ENCODE measurements around the gene PCSK9. TPM values are rescaled to one million over a fixed set of nuclear protein-coding genes. Genes with fewer than 3 reads are reported as not detected.

Gene PCSK9
- polyA plus RNA-seq, 3 donors: not detected

DNA sequence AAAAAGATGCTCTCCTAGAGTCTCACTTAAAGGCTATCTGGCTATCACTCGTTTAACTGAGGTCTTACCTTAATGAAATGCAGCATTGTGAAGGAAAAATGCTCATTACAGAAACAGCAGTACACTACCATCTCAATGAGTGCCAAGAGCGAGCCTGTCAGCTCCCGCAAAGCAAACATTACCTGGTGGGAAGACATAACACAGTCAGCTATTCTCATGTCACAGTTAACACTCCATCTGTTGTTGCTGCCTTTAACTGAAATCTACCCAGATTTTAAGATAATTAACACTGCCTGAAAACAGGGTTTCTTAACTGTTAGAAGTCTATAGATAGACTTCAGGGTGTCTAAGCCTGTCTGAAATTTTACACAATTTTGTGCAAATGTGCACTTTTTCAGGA lies 39.1 kb downstream of the PCSK9 start:
- Histone ChIP-seq H3K4me1 (ENCODE audit: control insufficient read depth in 1 of 2, insufficient read depth in 2 of 2, low read length in 2 of 2) (no peaks in the 10 kb centered on the region), H3K79me2 (ENCODE audit: insufficient read depth, low read length) (no peaks in the 10 kb centered on the region), H3K27me3 (ENCODE audit: control insufficient read depth in 2 of 2, insufficient read depth in 2 of 2, low read length in 2 of 2) (no peaks in the 10 kb centered on the region), H3K4me3 (replicated peaks in 1 of 3; ENCODE audit: low read depth in 2 of 3, low read length in 3 of 3) (no peak overlapping the region), H3K9me3 (replicated peaks in 1 of 2; ENCODE audit: control insufficient read depth in 1 of 2, insufficient read depth in 1 of 2, low read length in 2 of 2) (no peaks in the 10 kb centered on the region), H3K27ac (ENCODE audit: low read depth in 1 of 2, low read length in 2 of 2) (no peak overlapping the region), H4K20me1 (ENCODE audit: insufficient read depth, low read length) (no peaks in the 10 kb centered on the region), H3K9ac (ENCODE audit: insufficient read depth, low read length, poor library complexity, severe bottlenecking) (no peak overlapping the region), H3K4me2 (replicated peaks; ENCODE audit: extremely low read depth, low read length, poor library complexity, severe bottlenecking) (no peak overlapping the region), H3K36me3 (replicated peaks in 1 of 2; ENCODE audit: control insufficient read depth in 1 of 2, insufficient read depth in 2 of 2, low read length in 2 of 2) (peaks cover 99% of the 10 kb centered on the region in 2 donors), H2AFZ (ENCODE audit: insufficient read depth, low read depth, low read length, poor library complexity, severe bottlenecking) (no peak overlapping the region)
- Mint-ChIP-seq H3K4me3 (no peak overlapping the region), H3K27ac (no peak overlapping the region), H3K36me3 (peaks cover 89 to 99% of the 10 kb centered on the region in 2 donors), H3K4me1 (no peaks in the 10 kb centered on the region), H3K9me3 (no peaks in the 10 kb centered on the region), H3K27me3 (ENCODE audit: low read depth in 3 of 3) (no peaks in the 10 kb centered on the region)
- 100% methylated on average over 1 of the region's 3 CpGs for WGBS (ENCODE audit: insufficient coverage)
- intact Hi-C loops (cut with micrococcal nuclease): no loop called here
- TF ChIP-seq, protein P1, sequence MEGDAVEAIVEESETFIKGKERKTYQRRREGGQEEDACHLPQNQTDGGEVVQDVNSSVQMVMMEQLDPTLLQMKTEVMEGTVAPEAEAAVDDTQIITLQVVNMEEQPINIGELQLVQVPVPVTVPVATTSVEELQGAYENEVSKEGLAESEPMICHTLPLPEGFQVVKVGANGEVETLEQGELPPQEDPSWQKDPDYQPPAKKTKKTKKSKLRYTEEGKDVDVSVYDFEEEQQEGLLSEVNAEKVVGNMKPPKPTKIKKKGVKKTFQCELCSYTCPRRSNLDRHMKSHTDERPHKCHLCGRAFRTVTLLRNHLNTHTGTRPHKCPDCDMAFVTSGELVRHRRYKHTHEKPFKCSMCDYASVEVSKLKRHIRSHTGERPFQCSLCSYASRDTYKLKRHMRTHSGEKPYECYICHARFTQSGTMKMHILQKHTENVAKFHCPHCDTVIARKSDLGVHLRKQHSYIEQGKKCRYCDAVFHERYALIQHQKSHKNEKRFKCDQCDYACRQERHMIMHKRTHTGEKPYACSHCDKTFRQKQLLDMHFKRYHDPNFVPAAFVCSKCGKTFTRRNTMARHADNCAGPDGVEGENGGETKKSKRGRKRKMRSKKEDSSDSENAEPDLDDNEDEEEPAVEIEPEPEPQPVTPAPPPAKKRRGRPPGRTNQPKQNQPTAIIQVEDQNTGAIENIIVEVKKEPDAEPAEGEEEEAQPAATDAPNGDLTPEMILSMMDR (IDR thresholded peaks at IDR 0.05): no peak
- no peak for DNase-seq

DNA sequence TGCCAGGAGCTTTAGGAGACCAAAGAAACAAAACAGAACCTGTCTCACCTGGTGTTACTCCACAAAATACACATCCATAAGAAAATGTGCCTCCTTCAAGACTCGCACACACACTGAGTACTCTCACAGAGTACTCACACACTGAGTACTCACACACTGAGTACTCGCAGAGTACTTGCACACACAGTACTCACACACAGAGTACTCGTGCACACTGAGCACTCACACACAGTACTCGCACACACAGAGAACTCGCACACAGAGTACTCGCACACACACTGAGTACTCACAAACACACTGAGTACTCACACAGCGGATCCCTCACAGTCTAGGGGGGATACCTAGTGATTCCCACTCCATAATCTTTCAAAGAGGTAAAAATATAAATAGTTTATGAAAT lies 40.3 kb downstream of the PCSK9 start:
- intact Hi-C loops (cut with micrococcal nuclease): no loop called here

More for the DNA sequence above, 40.3 kb downstream of the PCSK9 start:
- H2AFZ ChIP-seq (ENCODE audit: insufficient read depth, low read depth, low read length, poor library complexity, severe bottlenecking): no peak overlapping the region
- no peak overlapping the region for H3K27ac ChIP-seq (ENCODE audit: low read depth in 1 of 2, low read length in 2 of 2)
- no peaks in the 10 kb centered on the region for H4K20me1 ChIP-seq (ENCODE audit: insufficient read depth, low read length)
- Mint-ChIP-seq H3K4me1 (no peaks in the 10 kb centered on the region), H3K27me3 (ENCODE audit: low read depth in 3 of 3) (no peaks in the 10 kb centered on the region), H3K36me3 (peaks cover 93 to 99% of the 10 kb centered on the region in 2 donors), H3K27ac (no peak overlapping the region), H3K9me3 (no peaks in the 10 kb centered on the region), H3K4me3 (no peak overlapping the region)
- H3K4me3 ChIP-seq (replicated peaks in 1 of 3; ENCODE audit: low read depth in 2 of 3, low read length in 3 of 3): no peak overlapping the region
- H3K9me3 ChIP-seq (replicated peaks in 1 of 2; ENCODE audit: control insufficient read depth in 1 of 2, insufficient read depth in 1 of 2, low read length in 2 of 2): no peaks in the 10 kb centered on the region
- no peak for DNase-seq
- TF ChIP-seq, protein P1 (IDR thresholded peaks at IDR 0.05): no peak
- 100% methylated on average over 4 of the region's 7 CpGs for WGBS (ENCODE audit: insufficient coverage)
- H3K36me3 ChIP-seq (replicated peaks in 1 of 2; ENCODE audit: control insufficient read depth in 1 of 2, insufficient read depth in 2 of 2, low read length in 2 of 2): peaks cover 99 to 100% of the 10 kb centered on the region in 2 donors
- no peaks in the 10 kb centered on the region for H3K79me2 ChIP-seq (ENCODE audit: insufficient read depth, low read length)
- no peaks in the 10 kb centered on the region for H3K27me3 ChIP-seq (ENCODE audit: control insufficient read depth in 2 of 2, insufficient read depth in 2 of 2, low read length in 2 of 2)
- no peak overlapping the region for H3K4me2 ChIP-seq (replicated peaks; ENCODE audit: extremely low read depth, low read length, poor library complexity, severe bottlenecking)
- H3K9ac ChIP-seq (ENCODE audit: insufficient read depth, low read length, poor library complexity, severe bottlenecking): no peak overlapping the region
- no peaks in the 10 kb centered on the region for H3K4me1 ChIP-seq (ENCODE audit: control insufficient read depth in 1 of 2, insufficient read depth in 2 of 2, low read length in 2 of 2)
